ENCODE measurements around the gene TSPEAR.

- TF ChIP-seq CTCF (IDR thresholded peaks at IDR 0.05 in 2 of 3, conservative IDR thresholded peaks at IDR 0.05 in 1 of 3; ENCODE audit: insufficient read depth in 2 of 3, low read depth in 1 of 3, low read length in 3 of 3) (no peak), ZNF133 (CRISPR knock-in tag; IDR thresholded peaks at IDR 0.05) (no peak), ATF1 (CRISPR knock-in tag; IDR thresholded peaks at IDR 0.05) (no peak), ATF1 (tag; IDR thresholded peaks at IDR 0.05) (no peak), MAFF (IDR thresholded peaks at IDR 0.05; ENCODE audit: low read length) (no peak), MYNN (IDR thresholded peaks at IDR 0.05) (no peak), MYNN (CRISPR knock-in tag; IDR thresholded peaks at IDR 0.05) (no peak), SNAPC5 (CRISPR knock-in tag; IDR thresholded peaks at IDR 0.05) (no peak), PTBP1 (IDR thresholded peaks at IDR 0.05; ENCODE audit: low read depth, low read length) (no peak)
Observed at GRCh38 chr21:44527156-44527982, 184.0 kb downstream of the TSPEAR start.
